SK-N-SH treated with all-trans-retinoic acid at 6 μM for 48 hours (cell line): ENCODE results near the gene HLF.

Experiments used
- ATAC-seq: fragments of 200-7000 bp; cut with Tn5 transposase; 3 replicates; pipeline ENCODE4 v1.9.1; 2020; ENCODE audit warnings: mild to moderate bottlenecking, moderate library complexity
- ARNTL ChIP-seq: fragments of 450-650 bp; formaldehyde crosslinking; IDR thresholded peaks from 2 replicates; pipeline ENCODE4 v1.5.0; 2020; ENCODE audit warnings: low read depth, mild to moderate bottlenecking, moderate library complexity, borderline replicate concordance
- BACH2 ChIP-seq: fragments of 250-450 bp; sonication (Bioruptor Pico); IDR thresholded peaks from 2 replicates; pipeline ENCODE4 v1.9.0; 2021; ENCODE audit warnings: mild to moderate bottlenecking, borderline replicate concordance
- CREB5 ChIP-seq: fragments of 250-450 bp; sonication (Bioruptor Pico); IDR thresholded peaks from 2 replicates; pipeline ENCODE4 v1.5.1; 2020; ENCODE audit warnings: low read depth, mild to moderate bottlenecking, moderate library complexity
- CSDC2 ChIP-seq: fragments of 250-450 bp; sonication (Bioruptor Pico); IDR thresholded peaks from 2 replicates; pipeline ENCODE4 v1.5.0; 2020; ENCODE audit warnings: mild to moderate bottlenecking, moderate library complexity
- CSRNP3 ChIP-seq: fragments of 250-450 bp; sonication (Bioruptor Pico); IDR thresholded peaks from 2 replicates; pipeline ENCODE4 v1.5.1; 2021; ENCODE audit warnings: mild to moderate bottlenecking, moderate library complexity
- ESRRG ChIP-seq: fragments of 250-450 bp; sonication (Bioruptor Pico); IDR thresholded peaks from 2 replicates; pipeline ENCODE4 v1.6.1; 2021; ENCODE audit warnings: mild to moderate bottlenecking
- GLIS3 ChIP-seq: fragments of 250-450 bp; sonication (Bioruptor Pico); IDR thresholded peaks from 2 replicates; pipeline ENCODE4 v1.5.0; 2020; ENCODE audit warnings: mild to moderate bottlenecking, moderate library complexity
- ISL1 ChIP-seq: fragments of 250-450 bp; sonication (Bioruptor Pico); IDR thresholded peaks from 2 replicates; pipeline ENCODE4 v2.1.2; 2022; ENCODE audit warnings: mild to moderate bottlenecking, moderate library complexity
- OSR1 ChIP-seq: fragments of 250-450 bp; sonication (Bioruptor Pico); IDR thresholded peaks from 2 replicates; pipeline ENCODE4 v1.8.0; 2022; ENCODE audit warnings: moderate library complexity, mild to moderate bottlenecking, inconsistent platforms
- PATZ1 ChIP-seq: fragments of 250-450 bp; sonication (Bioruptor Pico); IDR thresholded peaks from 2 replicates; pipeline ENCODE4 v1.8.0; 2020; ENCODE audit warnings: mild to moderate bottlenecking, moderate library complexity, borderline replicate concordance
- POU6F1 ChIP-seq: fragments of 250-450 bp; sonication (Bioruptor Pico); IDR thresholded peaks from 2 replicates; pipeline ENCODE4 v1.8.0; 2021; ENCODE audit warnings: low read depth, mild to moderate bottlenecking, moderate library complexity, borderline replicate concordance
- PPARA ChIP-seq: fragments of 250-450 bp; sonication (Bioruptor Pico); IDR thresholded peaks from 2 replicates; pipeline ENCODE4 v1.5.0; 2020; ENCODE audit warnings: mild to moderate bottlenecking, borderline replicate concordance
- RARB ChIP-seq: fragments of 250-450 bp; sonication (Bioruptor Pico); IDR thresholded peaks from 2 replicates; pipeline ENCODE4 v1.8.0; 2021; ENCODE audit warnings: mild to moderate bottlenecking, moderate library complexity
- SNAI2 ChIP-seq: fragments of 250-450 bp; sonication (Bioruptor Pico); IDR thresholded peaks from 2 replicates; pipeline ENCODE4 v1.5.0; 2020; ENCODE audit warnings: mild to moderate bottlenecking, moderate library complexity
- TCF4 ChIP-seq: fragments of 250-450 bp; sonication (Bioruptor Pico); IDR thresholded peaks from 2 replicates; pipeline ENCODE4 v1.8.0; 2021; ENCODE audit warnings: mild to moderate bottlenecking, moderate library complexity, borderline replicate concordance
- TSHZ2 ChIP-seq: fragments of 250-450 bp; sonication (Bioruptor Pico); IDR thresholded peaks from 2 replicates; pipeline ENCODE4 v1.5.0; 2020; ENCODE audit warnings: mild to moderate bottlenecking, moderate library complexity
- ZFP3 ChIP-seq: fragments of 250-450 bp; sonication (Bioruptor Pico); IDR thresholded peaks from 2 replicates; pipeline ENCODE4 v1.5.0; 2020; ENCODE audit warnings: mild to moderate bottlenecking, moderate library complexity
- ZFP30 ChIP-seq: fragments of 450-650 bp; formaldehyde crosslinking; IDR thresholded peaks from 2 replicates; pipeline ENCODE4 v1.5.0; 2022; ENCODE audit warnings: mild to moderate bottlenecking, moderate library complexity
- ZNF565 ChIP-seq: fragments of 450-650 bp; formaldehyde crosslinking; conservative IDR thresholded peaks from 2 replicates; pipeline ENCODE4 v1.5.0; 2020; ENCODE audit warnings: low read depth, mild to moderate bottlenecking, moderate library complexity
- ZNF8 ChIP-seq: fragments of 450-650 bp; formaldehyde crosslinking; IDR thresholded peaks from 2 replicates; pipeline ENCODE4 v1.5.0; 2020; ENCODE audit warnings: mild to moderate bottlenecking, moderate library complexity

Gene HLF

GRCh38 chr17:55225237-55225636 is 39.5 kb upstream of the HLF start:
- no peak for ATAC-seq
- TF ChIP-seq OSR1 (CRISPR knock-in tag) (no peak), ZNF565 (no peak), ESRRG (CRISPR knock-in tag) (no peak), ARNTL (no peak), ZFP30 (CRISPR knock-in tag) (no peak), POU6F1 (CRISPR knock-in tag) (no peak), ISL1 (CRISPR knock-in tag) (no peak)

- TF ChIP-seq GLIS3 (CRISPR knock-in tag) = no peak
- TF ChIP-seq ZNF8 (CRISPR knock-in tag) = no peak
- TF ChIP-seq PPARA (CRISPR knock-in tag) = no peak
- TF ChIP-seq CSDC2 (CRISPR knock-in tag) = no peak
- no peak for TF ChIP-seq TSHZ2 (CRISPR knock-in tag)
- TF ChIP-seq ISL1 (CRISPR knock-in tag) = no peak
- no peak; the same call in 2 of the 3 replicates for ATAC-seq
Measured at GRCh38 chr17:55228683-55229192, 36.0 kb upstream of the HLF start.

- ATAC-seq = no peak
- no peak for TF ChIP-seq OSR1 (CRISPR knock-in tag)
- no peak for TF ChIP-seq SNAI2
- no peak for TF ChIP-seq TCF4 (CRISPR knock-in tag)
- no peak for TF ChIP-seq POU6F1 (CRISPR knock-in tag)
- TF ChIP-seq ARNTL = no peak
- TF ChIP-seq ZFP30 (CRISPR knock-in tag) = no peak
- TF ChIP-seq PATZ1 (CRISPR knock-in tag) = no peak
Measured at GRCh38 chr17:55229276-55229675, 35.5 kb upstream of the HLF start.

- no peak for ATAC-seq
- TF ChIP-seq ESRRG (CRISPR knock-in tag) (no peak), ZNF565 (no peak), CSDC2 (CRISPR knock-in tag) (no peak), ARNTL (no peak), RARB (CRISPR knock-in tag) (no peak), GLIS3 (CRISPR knock-in tag) (no peak), CREB5 (CRISPR knock-in tag) (no peak)
Measured at GRCh38 chr17:55230716-55231115, 34.0 kb upstream of the HLF start.

GRCh38 chr17:55233840-55234239 is 30.9 kb upstream of the HLF start:
- no peak for ATAC-seq
- TF ChIP-seq ISL1 (CRISPR knock-in tag) (no peak), ZFP3 (CRISPR knock-in tag) (no peak), PATZ1 (CRISPR knock-in tag) (no peak), CSDC2 (CRISPR knock-in tag) (no peak), PPARA (CRISPR knock-in tag) (no peak), CSRNP3 (CRISPR knock-in tag) (no peak), BACH2 (CRISPR knock-in tag) (no peak)
